GM20431 (cell line): Measurements from ENCODE around the gene RIOK1.
"Not testable (repeated sequence)": the region's sequence is repeated elsewhere in the genome, so short reads cannot be mapped to it uniquely, and the experiment has no call there.

ENCODE experiments used
- in situ Hi-C: fragments of 300-500 bp; cut with MseI, MboI; formaldehyde crosslinking; loops from one replicate; pipeline ENCODE4 v1.15.0; 2020; ENCODE audit warnings: low sequenced_read_pairs; ENCODE audit not compliant: unreplicated experiment

The RIOK1 gene

DNA sequence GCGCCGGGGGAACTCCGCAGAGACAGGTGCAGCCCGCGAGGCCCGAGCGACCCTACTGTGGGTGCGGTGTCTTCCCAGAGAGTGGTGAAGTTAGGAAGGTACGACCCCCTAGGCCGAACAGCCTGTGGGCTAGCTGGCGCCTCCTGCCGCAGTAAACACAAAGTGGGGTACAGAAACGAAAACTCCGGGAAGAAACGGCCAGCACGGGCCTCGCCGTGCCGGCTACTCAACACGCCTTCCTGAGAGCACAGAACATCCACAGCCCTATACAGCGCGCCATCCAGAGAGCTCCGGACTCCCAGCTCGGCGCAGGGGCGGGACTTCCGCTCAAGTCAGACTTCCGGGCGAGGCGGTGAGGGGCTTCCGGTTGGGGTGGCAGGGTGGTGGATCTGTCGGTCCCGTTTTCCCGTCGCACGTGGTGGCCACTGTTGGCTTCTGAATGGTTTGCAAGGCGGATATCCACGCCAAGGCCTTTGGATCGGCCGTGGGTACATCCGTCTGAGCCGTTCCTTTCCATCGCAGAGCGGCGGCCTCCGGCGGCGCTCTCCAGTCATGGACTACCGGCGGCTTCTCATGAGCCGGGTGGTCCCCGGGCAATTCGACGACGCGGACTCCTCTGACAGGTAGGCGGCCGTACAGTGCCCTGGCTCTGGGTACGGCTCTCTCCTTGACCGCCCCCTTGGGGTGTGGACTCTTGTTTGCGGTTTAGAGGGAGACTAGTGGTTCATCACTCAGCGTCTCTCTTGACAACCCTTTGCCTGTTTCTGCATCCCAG lies at the start of gene RIOK1, which contains the start of gene CAGE1:
Gene RIOK1, plus strand, starts transcription at position 358 of the 775 bp plus-strand sequence. Its CDS starts 195 bp downstream, at position 553.
Gene CAGE1, minus strand, starts transcription at position 292 of the 775 bp plus-strand sequence. CDS start 2,569 bp downstream, outside the sequence.
- in situ Hi-C loops: no loop called here

DNA sequence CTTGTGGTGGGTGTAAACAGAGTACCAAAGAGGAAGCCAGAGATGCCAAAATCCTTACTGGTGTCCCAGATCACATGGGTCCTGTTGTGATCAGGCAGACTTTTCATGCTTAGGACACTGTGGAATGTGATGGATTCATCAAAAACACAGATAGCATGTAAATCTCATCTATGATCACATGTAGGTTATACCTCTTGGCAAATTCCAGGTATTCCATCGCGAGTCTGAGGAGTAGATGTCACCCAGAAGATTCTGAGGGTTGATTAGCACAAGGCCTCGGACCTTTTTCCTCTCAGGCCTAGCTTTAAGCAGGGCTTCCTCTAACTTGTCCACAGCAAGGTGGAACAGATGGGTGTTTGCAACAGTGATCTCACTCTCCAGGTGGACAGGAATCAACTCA lies 48.3 kb upstream of the RIOK1 start:
- in situ Hi-C loops: no loop called here

- in situ Hi-C loops: no loop called here
Measured at GRCh38 chr6:7341989-7342742, 47.4 kb upstream of the RIOK1 start.

GRCh38 chr6:7343546-7344475 lies 45.8 kb upstream of the RIOK1 start:
- in situ Hi-C loops: no loop called here

DNA sequence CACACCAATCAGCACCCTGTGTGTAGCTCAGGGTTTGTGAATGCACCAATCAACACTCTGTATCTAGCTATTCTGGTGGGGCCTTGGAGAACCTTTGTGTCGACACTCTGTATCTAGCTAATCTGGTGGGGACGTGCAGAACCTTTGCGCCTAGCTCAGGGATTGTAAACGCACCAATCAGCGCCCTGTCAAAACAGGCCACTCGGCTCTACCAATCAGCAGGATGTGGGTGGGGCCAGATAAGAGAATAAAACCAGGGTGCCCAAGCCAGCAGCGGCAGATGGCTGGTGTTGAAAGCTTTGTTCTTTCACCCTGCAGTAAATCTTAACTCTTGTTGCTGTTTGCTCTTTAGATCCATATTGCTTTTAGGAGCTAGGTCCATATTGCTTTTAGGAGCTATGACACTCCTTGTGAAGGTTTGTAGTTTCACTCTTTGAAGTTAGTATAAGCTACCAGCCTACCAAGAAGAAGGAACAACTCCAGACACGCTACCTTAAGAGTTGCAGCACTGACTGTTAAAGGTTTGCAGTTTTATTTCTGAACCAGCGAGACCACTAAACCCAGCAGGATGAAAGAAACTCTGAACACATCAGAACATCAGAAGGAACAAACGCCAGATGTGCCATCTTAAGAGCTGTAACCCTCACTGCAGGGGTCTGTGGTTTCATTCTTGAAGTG lies 44.7 kb upstream of the RIOK1 start:
- in situ Hi-C loops: not testable (repeated sequence)

- in situ Hi-C loops: not testable (repeated sequence)
Measured at GRCh38 chr6:7347551-7347997, 42.0 kb upstream of the RIOK1 start.

DNA sequence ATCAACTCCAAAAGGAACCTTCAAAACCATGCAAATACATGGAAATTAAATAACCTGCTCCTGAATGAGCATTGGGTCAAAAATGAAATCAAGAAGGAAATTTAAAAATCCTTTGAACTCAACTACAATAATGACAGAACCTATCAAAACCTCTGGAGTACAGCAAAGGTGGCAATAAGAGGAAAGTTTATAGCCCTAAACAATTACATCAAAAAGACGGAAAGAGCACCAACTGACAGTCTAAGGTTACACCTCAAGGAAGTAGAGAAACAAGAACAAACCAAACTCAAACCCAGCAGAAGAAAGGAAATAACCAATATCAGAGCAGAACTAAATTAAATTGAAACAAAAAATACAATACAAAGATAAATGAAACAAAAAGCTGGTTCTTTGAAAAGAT lies 39.0 kb upstream of the RIOK1 start:
- in situ Hi-C loops: not testable (repeated sequence)

- in situ Hi-C loops: not testable (repeated sequence)
Measured at GRCh38 chr6:7351916-7352315, 37.7 kb upstream of the RIOK1 start.

DNA sequence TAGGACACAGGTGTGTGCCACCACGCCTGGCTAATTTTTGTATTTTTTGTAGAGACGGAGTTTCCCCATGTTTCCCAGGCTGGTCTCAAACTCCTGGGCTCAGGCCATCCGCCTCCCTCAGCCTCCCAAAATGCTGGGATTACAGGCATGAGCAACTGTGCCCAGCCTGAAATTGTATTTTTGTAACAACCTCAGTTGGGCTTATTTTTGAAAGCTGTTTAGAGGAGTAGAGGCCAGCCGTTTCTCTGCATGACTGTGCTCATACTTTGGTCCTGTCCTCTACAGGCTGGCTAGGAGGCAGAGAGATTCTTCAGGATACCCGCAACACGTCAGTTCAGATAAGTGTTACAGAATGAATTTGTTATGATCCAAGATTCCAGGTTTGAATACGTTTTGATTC lies 22.2 kb upstream of the RIOK1 start:
- in situ Hi-C loops: no loop called here

DNA sequence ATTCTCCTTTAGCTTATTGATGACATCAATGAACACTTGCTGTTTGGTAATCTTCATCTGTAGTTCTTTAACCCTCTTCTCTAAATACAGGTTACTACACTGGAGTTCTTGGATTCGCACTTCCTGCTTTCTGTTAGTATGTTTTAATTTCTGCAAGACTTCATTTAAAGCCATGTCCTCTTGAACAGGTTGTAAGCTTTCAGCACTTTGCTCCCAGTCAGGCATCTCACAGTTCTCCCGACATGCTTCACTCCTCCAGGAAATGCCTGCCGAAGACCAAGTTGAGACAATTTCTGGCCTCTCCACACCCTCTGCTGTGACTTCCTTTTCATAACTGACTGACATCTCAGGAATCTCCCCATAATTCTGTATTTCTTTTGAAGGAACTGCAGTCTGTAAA lies 15.9 kb upstream of the RIOK1 start:
- in situ Hi-C loops: no loop called here

DNA sequence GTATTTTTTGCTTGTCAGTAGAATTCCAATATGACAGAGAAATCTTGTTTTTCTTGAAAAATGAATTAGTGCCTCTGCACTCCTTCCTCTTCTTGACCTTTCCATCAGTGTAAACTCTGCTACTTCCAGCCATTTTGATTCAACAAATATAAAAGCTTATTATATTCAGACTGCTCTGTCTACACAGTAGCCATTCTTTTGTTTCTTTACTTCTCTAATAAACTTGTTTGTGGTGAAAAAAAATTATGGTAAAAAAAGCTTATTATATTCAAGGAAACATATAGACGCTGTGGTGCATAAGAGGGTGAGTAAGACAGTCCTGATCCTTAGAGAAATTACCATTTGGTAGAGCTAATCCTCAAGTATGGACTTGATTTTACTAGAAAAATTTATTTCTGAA lies 11.6 kb upstream of the RIOK1 start:
- in situ Hi-C loops: no loop called here

GRCh38 chr6:7378740-7379139 lies 10.9 kb upstream of the RIOK1 start:
- in situ Hi-C loops: no loop called here

GRCh38 chr6:7381092-7381491 lies 8.5 kb upstream of the RIOK1 start:
- in situ Hi-C loops: no loop called here

DNA sequence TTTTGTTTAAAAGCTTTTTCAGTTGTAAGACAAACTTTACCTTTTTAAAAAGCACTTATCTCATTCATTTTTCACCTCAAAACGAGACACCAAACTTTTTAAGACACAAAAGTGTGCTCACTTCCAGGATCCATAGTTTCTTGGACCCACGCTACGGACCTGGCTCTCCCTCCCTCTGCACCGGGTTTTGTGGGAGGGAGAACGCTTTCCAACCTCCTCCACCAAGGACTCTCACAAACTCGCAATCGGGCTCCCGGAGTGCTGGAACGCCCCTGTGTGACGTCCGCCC lies 502 bp upstream of the RIOK1 start:
- in situ Hi-C loops: no loop called here

- in situ Hi-C loops: no loop called here
Measured at GRCh38 chr6:7390226-7390878, 744 bp downstream of the RIOK1 start.

GRCh38 chr6:7391151-7391550 lies 1.5 kb downstream of the RIOK1 start:
- in situ Hi-C loops: no loop called here

DNA sequence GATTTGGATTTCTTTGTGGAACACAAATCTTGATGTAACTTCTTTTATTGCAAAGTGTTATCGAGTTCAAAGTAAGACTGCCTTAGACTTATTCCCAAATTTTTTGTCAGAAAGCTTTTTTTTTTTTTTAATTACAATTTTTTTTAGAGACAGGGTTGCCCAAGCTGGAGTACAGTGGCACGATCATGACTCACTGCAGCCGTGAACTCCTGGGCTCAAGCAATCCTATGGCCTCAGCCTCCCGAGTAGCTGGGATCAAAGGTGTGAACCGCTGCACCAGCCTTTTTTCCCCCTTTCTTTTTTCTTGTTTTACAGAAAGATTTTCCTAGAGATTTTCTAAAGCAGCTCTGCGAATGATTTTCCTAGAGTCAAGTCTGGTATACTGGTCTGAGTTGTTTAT lies 2.8 kb downstream of the RIOK1 start:
- in situ Hi-C loops: no loop called here

GRCh38 chr6:7401075-7401474 lies 11.5 kb downstream of the RIOK1 start:
- in situ Hi-C loops: no loop called here

DNA sequence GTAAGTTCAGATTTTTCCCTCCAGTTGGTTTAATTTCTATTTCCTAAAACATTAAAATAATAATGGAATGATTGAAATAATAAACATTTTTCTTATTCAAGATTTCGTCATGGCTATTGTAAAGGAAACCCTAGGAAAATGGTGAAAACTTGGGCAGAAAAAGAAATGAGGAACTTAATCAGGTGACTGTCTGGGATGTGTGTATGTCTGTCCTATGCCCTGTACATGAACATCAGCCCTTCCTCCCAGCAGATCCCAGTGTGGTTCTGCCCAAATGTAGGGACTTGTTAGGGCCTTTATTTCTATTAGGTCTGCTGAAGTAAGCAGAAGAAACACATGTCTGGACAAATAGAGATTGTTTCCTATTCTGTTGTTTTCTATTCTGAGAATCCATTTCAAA lies 13.1 kb downstream of the RIOK1 start:
- in situ Hi-C loops: no loop called here
